Endodermal cell (in vitro differentiated cells): ENCODE measurements around the gene RPS6KA2. TPM values are rescaled to one million over a fixed set of nuclear protein-coding genes. Genes with fewer than 3 reads are reported as not detected.

Experiments used
- DNase-seq: peaks from one replicate; pipeline ENCODE4 v3.0.0-alpha.2; 2017
- H3K27ac ChIP-seq: 2 replicates; pipeline ENCODE4 v1.5.1; 2013; ENCODE audit warnings: mild to moderate bottlenecking, low read depth, low read length, moderate library complexity
- H3K27me3 ChIP-seq: 2 replicates; pipeline ENCODE4 v1.6.1; 2013; ENCODE audit warnings: mild to moderate bottlenecking, low read length, moderate library complexity; ENCODE audit not compliant: insufficient read depth, control insufficient read depth, poor library complexity, severe bottlenecking
- H3K36me3 ChIP-seq: 2 replicates; pipeline ENCODE4 v1.7.0; 2013; ENCODE audit warnings: mild to moderate bottlenecking, low read length, moderate library complexity; ENCODE audit not compliant: control insufficient read depth, insufficient read depth
- H3K4me1 ChIP-seq: one replicate; pipeline ENCODE4 v1.7.0; 2013; ENCODE audit warnings: low read length; ENCODE audit not compliant: control insufficient read depth, insufficient read depth
- H3K4me3 ChIP-seq: 2 replicates; pipeline ENCODE4 v1.5.1; 2013; ENCODE audit warnings: mild to moderate bottlenecking, low read length, moderate library complexity
- H3K9ac ChIP-seq: 2 replicates; pipeline ENCODE4 v1.6.1; 2013; ENCODE audit warnings: mild to moderate bottlenecking, low read length, moderate library complexity; ENCODE audit not compliant: poor library complexity, severe bottlenecking; ENCODE audit errors: extremely low read depth
- H3K9me3 ChIP-seq: 2 replicates; pipeline ENCODE4 v1.6.1; 2013; ENCODE audit warnings: mild to moderate bottlenecking, low read length, moderate library complexity; ENCODE audit not compliant: control insufficient read depth
- H3K27ac Mint-ChIP-seq: 2 replicates; pipeline ENCODE4 v1.8.0; 2020; ENCODE audit warnings: mixed read lengths
- H3K27me3 Mint-ChIP-seq: 2 replicates; pipeline ENCODE4 v1.8.0; 2021; ENCODE audit warnings: mild to moderate bottlenecking, mixed read lengths; ENCODE audit not compliant: insufficient read depth
- H3K36me3 Mint-ChIP-seq: 2 replicates; pipeline ENCODE4 v1.8.0; 2020; ENCODE audit warnings: low read depth, mixed read lengths
- H3K4me1 Mint-ChIP-seq: 2 replicates; pipeline ENCODE4 v1.8.0; 2020; ENCODE audit warnings: mixed read lengths
- H3K4me3 Mint-ChIP-seq: 2 replicates; pipeline ENCODE4 v1.8.0; 2020; ENCODE audit warnings: mild to moderate bottlenecking, moderate library complexity, mixed read lengths
- H3K9me3 Mint-ChIP-seq: 2 replicates; pipeline ENCODE4 v1.8.0; 2020; ENCODE audit warnings: mild to moderate bottlenecking, mixed read lengths
- CTCF ChIP-seq: fragments of 200-600 bp; sonication (generic); conservative IDR thresholded peaks from 2 replicates; pipeline ENCODE4 v1.5.0; 2021; ENCODE audit warnings: antibody characterized with exemption, mild to moderate bottlenecking
- WGBS, 2 experiments: methylation state at CpG; one replicate each; pipeline versions ENCODE4 v1.1.5 to v1.1.7; 2013; ENCODE audit warnings: missing lambda C conversion rate in 2 of 2, mixed read lengths in 1 of 2; ENCODE audit not compliant: insufficient coverage in 1 of 2, insufficient read length in 1 of 2; 5-methylcytosine and 5-hydroxymethylcytosine counted together
- total RNA-seq, 2 donors: library from RNA; stranded (reverse); fragmentation: NEBNext Ultra II Directional in 1 of 2; extraction: Animal tissue kit (Norgen Biotek cat#: 25700) in 1 of 2; gene quantifications; 2 replicates in 1 of 2; 3 replicates in 1 of 2; pipeline ENCODE4 v1.2.1, GENCODE V29; 2021

Gene RPS6KA2
- total RNA-seq, 2 donors from 2014 or later = 17.9 to 23.9 TPM

DNA sequence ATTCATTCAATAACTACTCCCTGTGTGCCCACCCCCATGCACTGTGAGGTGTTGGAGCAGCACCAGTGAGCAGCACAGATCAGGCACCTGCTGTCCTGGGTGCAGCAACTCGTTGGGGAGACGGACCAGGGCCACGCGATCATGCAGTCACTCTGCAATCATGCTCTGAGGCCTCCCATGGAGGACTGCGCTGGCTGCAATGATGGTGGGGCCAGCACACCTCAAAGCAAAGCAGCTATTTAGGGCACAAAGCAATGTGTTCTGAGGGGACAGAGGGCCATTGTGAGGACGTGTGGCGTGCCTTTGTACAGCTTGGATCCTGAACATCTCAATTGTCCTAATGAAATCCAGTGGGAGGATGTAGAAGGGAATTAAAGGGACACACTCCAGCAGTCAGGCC lies 203.3 kb downstream of the RPS6KA2 start:
- no peaks in the 10 kb centered on the region for H3K9me3 ChIP-seq
- no peaks in the 10 kb centered on the region for H3K27me3 ChIP-seq
- H3K9ac ChIP-seq = no peak overlapping the region
- Mint-ChIP-seq H3K27me3 (no peaks in the 10 kb centered on the region), H3K27ac (no peak overlapping the region), H3K4me1 (no peaks in the 10 kb centered on the region), H3K9me3 (peaks cover 2% of the 10 kb centered on the region), H3K4me3 (no peak overlapping the region), H3K36me3 (peaks cover 18% of the 10 kb centered on the region)
- no peak overlapping the region for H3K4me3 ChIP-seq
- DNase-seq = no peak
- 90 to 92% methylated on average over 7 of the region's 7 CpGs for WGBS, 2 experiments
- no peak overlapping the region for H3K27ac ChIP-seq
- no peaks in the 10 kb centered on the region for H3K4me1 ChIP-seq
- H3K36me3 ChIP-seq = peaks cover 6% of the 10 kb centered on the region
- no peak for TF ChIP-seq CTCF

- Mint-ChIP-seq H3K27ac (no peak overlapping the region), H3K9me3 (no peaks in the 10 kb centered on the region), H3K4me3 (no peak overlapping the region), H3K27me3 (no peaks in the 10 kb centered on the region), H3K4me1 (no peaks in the 10 kb centered on the region), H3K36me3 (peaks cover 21% of the 10 kb centered on the region)
- DNase-seq = no peak
- no peaks in the 10 kb centered on the region for H3K4me1 ChIP-seq
- 95 to 96% methylated on average over 19 to 22 of the region's 22 CpGs for WGBS, 2 experiments
- H3K36me3 ChIP-seq = peaks cover 10% of the 10 kb centered on the region
- H3K27ac ChIP-seq = no peak overlapping the region
- H3K4me3 ChIP-seq = no peak overlapping the region
- TF ChIP-seq CTCF = no peak
- no peak overlapping the region for H3K9ac ChIP-seq
- H3K27me3 ChIP-seq = no peaks in the 10 kb centered on the region
- H3K9me3 ChIP-seq = no peaks in the 10 kb centered on the region
Observed at GRCh38 chr6:166423051-166423745, 203.9 kb downstream of the RPS6KA2 start.

DNA sequence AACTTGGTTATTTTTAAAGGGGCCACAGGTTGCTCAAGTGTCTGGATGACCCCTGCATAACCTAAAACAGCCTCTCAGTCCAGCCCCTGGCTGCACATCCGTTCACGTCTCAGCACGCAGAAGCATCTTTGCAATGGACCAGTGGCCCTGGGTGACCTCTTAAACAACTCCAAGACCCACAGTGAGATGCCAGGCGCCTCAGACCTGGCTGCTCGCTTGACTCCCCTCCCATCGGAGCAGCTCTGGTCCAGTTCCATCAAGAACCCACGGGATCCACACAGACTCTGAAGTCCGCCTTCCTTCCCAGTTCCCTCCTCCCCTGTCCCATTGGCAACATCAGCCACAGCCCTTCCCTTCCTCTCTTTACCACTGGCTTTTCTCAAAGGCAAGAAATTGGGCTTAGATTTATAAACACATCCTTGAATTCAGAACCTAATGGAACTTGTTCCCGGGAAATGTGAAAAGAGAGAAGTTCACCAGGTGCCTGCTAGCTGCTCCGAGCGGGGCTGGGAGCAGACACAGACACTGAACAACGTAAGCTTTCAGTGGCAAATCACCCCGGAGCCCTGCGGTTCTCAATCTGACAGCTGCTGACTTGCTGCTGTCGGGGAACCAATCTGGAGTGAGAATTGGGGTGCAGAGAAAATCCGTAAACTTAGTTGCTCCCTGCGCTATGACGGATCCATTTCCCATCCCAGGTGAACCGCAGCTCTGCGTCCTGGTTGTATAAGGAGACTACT lies 204.7 kb downstream of the RPS6KA2 start:
- H3K9ac ChIP-seq = no peak overlapping the region
- H3K36me3 ChIP-seq = peaks cover 12% of the 10 kb centered on the region
- 94 to 95% methylated on average over 19 to 20 of the region's 20 CpGs for WGBS, 2 experiments
- no peak overlapping the region for H3K4me3 Mint-ChIP-seq
- H3K27me3 Mint-ChIP-seq = no peaks in the 10 kb centered on the region
- H3K4me1 ChIP-seq = no peaks in the 10 kb centered on the region
- H3K27ac ChIP-seq = no peak overlapping the region
- no peaks in the 10 kb centered on the region for H3K4me1 Mint-ChIP-seq
- H3K36me3 Mint-ChIP-seq = peaks cover 26% of the 10 kb centered on the region
- TF ChIP-seq CTCF = no peak
- H3K4me3 ChIP-seq = no peak overlapping the region
- no peak for DNase-seq
- no peaks in the 10 kb centered on the region for H3K9me3 ChIP-seq
- H3K27me3 ChIP-seq = no peaks in the 10 kb centered on the region
- H3K9me3 Mint-ChIP-seq = no peaks in the 10 kb centered on the region
- H3K27ac Mint-ChIP-seq = no peak overlapping the region
